Lung (tissue), 12 donors: Measurements from ENCODE around the gene MUC6. TPM values are rescaled to one million over a fixed set of nuclear protein-coding genes. Genes with fewer than 3 reads are reported as not detected.

Source experiments
- ATAC-seq: fragments of 200-7000 bp; cut with Tn5 transposase; one replicate; pipeline ENCODE4 v1.9.1; 2020; ENCODE audit warnings: moderate number of reproducible peaks; ENCODE audit not compliant: insufficient read depth, low FRiP score
- DNase-seq, 3 donors: peaks; one replicate each; pipeline ENCODE4 v3.0.0-alpha.2; 2013 to 2017
- H3K27ac ChIP-seq, 2 donors: one replicate each; pipeline ENCODE4 v1.5.1; 2013; ENCODE audit warnings: mild to moderate bottlenecking in 2 of 2, moderate library complexity in 2 of 2, control low read depth in 1 of 2, inconsistent platforms in 1 of 2, low read depth in 1 of 2, low read length in 1 of 2
- H3K27me3 ChIP-seq, 3 donors: one replicate each; pipeline ENCODE4 v1.5.1; 2013; ENCODE audit warnings: low read length in 2 of 3; ENCODE audit not compliant: control insufficient read depth in 3 of 3, insufficient read depth in 3 of 3
- H3K36me3 ChIP-seq, 4 donors: one replicate each; pipeline ENCODE4 v1.5.1; 2013; ENCODE audit warnings: low read length in 4 of 4, mild to moderate bottlenecking in 1 of 4, moderate library complexity in 1 of 4; ENCODE audit not compliant: control insufficient read depth in 4 of 4, insufficient read depth in 4 of 4
- H3K4me1 ChIP-seq, 5 donors: one replicate each; pipeline ENCODE4 v1.5.1; 2013; ENCODE audit warnings: low read length in 5 of 5, mild to moderate bottlenecking in 2 of 5, moderate library complexity in 1 of 5; ENCODE audit not compliant: control insufficient read depth in 5 of 5, insufficient read depth in 5 of 5
- H3K4me3 ChIP-seq: one replicate; pipeline ENCODE4 v1.5.1; 2013; ENCODE audit warnings: mild to moderate bottlenecking, control low read depth, moderate library complexity
- H3K9ac ChIP-seq, 2 donors: one replicate each; pipeline ENCODE4 v1.5.1; 2013; ENCODE audit warnings: low read length in 2 of 2, control low read depth in 1 of 2; ENCODE audit not compliant: insufficient read depth in 1 of 2
- H3K9me3 ChIP-seq, 4 donors: one replicate each; pipeline ENCODE4 v1.5.1; 2013; ENCODE audit warnings: low read length in 3 of 4, mild to moderate bottlenecking in 1 of 4, moderate library complexity in 1 of 4; ENCODE audit not compliant: control insufficient read depth in 4 of 4, insufficient read depth in 3 of 4
- WGBS, 2 donors: extraction: QIAGEN DNeasy Blood & Tissue Kit; methylation state at CpG; one replicate each; pipeline ENCODE4 v1.1.7; 2013; 5-methylcytosine and 5-hydroxymethylcytosine counted together
- polyA plus RNA-seq, 2 donors: library from polyadenylated mRNA; stranded (reverse); fragments of 200-250 nt; gene quantifications; one replicate each; pipeline ENCODE4 v1.2.1, GENCODE V29; 2013
- total RNA-seq, 2 donors: library from RNA; depleted of rRNA in 1 of 2; stranded (reverse); fragments of >200 nt in 1 of 2; gene quantifications; one replicate each; pipeline ENCODE4 v1.2.1, GENCODE V29; 2014 to 2021
- TF ChIP-seq, protein P1 (sequence below): IDR thresholded peaks from 2 replicates; pipeline ENCODE4 v1.5.1; 2012; ENCODE audit warnings: mild to moderate bottlenecking; ENCODE audit errors: control extremely low read depth, extremely low read depth
- donor health status: control.
- donor health status: control.
- donor health status: Bipolar disorder and iron deficiency.
- donor health status: healthy.
- donor health status: DM: yes; HTN: yes; CAD: no.

The MUC6 gene
- total and polyA plus RNA-seq, 4 donors = 0.01 to 0.92 (median 0.06) TPM; not detected in 1

- Histone ChIP-seq H3K4me1 (no peaks in the 10 kb centered on the region), H3K9me3 (no peaks in the 10 kb centered on the region), H3K4me3 (no peak overlapping the region), H3K27me3 (no peaks in the 10 kb centered on the region), H3K36me3 (peaks cover 0 to 10% (median 0%) of the 10 kb centered on the region in 4 donors), H3K9ac (no peak overlapping the region), H3K27ac (no peak overlapping the region)
- TF ChIP-seq, protein P1, sequence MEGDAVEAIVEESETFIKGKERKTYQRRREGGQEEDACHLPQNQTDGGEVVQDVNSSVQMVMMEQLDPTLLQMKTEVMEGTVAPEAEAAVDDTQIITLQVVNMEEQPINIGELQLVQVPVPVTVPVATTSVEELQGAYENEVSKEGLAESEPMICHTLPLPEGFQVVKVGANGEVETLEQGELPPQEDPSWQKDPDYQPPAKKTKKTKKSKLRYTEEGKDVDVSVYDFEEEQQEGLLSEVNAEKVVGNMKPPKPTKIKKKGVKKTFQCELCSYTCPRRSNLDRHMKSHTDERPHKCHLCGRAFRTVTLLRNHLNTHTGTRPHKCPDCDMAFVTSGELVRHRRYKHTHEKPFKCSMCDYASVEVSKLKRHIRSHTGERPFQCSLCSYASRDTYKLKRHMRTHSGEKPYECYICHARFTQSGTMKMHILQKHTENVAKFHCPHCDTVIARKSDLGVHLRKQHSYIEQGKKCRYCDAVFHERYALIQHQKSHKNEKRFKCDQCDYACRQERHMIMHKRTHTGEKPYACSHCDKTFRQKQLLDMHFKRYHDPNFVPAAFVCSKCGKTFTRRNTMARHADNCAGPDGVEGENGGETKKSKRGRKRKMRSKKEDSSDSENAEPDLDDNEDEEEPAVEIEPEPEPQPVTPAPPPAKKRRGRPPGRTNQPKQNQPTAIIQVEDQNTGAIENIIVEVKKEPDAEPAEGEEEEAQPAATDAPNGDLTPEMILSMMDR = no peak
- DNase-seq = no peak
- ATAC-seq = no peak
- WGBS, 2 donors = 90 to 92% methylated on average over 47 to 48 of the region's 48 CpGs
Observed at GRCh38 chr11:1024597-1025409, 11.7 kb downstream of the MUC6 start.

DNA sequence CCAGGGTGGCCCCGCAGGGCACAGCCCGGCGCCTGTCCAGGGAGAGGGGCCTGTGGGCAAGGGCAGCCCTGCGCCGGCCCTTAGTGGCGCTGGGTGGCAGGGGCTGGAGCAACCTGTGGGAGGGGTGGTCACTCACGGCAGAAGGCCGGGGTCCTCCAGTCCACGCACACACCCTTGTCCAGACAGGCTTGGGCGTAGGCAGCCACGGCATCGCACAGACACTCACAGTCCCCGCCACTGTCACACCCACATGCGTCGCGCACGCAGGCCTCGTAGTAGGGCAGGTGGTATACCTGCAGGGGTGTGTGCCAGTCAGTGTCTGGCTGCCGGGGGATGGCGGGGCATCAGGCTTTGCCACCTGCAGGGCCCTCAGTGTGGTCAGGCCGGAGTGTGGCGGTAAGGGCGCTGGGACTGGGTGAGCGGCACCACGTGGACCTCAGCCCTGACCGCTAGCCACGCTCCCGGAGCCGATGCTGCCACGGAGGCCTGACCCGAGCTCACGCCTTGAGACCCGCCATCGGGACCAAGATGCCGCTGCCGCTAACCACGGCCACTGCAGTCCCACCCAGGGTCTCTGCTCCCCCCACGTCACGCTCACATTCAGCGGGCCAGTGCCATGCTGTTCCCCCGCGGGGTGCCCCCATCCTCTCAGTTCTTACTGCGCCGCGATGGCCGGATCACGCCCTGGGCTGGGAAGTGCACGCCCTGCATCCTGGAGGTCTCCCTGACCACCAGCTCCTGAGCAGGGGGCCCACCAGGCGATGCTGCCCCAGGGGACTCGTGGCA is 12.5 kb downstream of the MUC6 start:
- peaks cover 0 to 10% (median 0%) of the 10 kb centered on the region in 4 donors for H3K36me3 ChIP-seq
- WGBS, 2 donors = 95% methylated on average over 49 to 50 of the region's 50 CpGs
- H3K27ac ChIP-seq = no peak overlapping the region
- no peaks in the 10 kb centered on the region for H3K4me1 ChIP-seq
- no peaks in the 10 kb centered on the region for H3K9me3 ChIP-seq
- no peak for DNase-seq
- H3K4me3 ChIP-seq = no peak overlapping the region
- no peak for ATAC-seq
- H3K27me3 ChIP-seq = no peaks in the 10 kb centered on the region
- TF ChIP-seq, protein P1 = no peak
- no peak overlapping the region for H3K9ac ChIP-seq

- no peak overlapping the region for H3K4me3 ChIP-seq
- H3K9ac ChIP-seq = no peak overlapping the region
- H3K36me3 ChIP-seq = peaks cover 0 to 10% (median 0%) of the 10 kb centered on the region in 4 donors
- TF ChIP-seq, protein P1 = no peak
- DNase-seq (no peak), ATAC-seq (no peak)
- H3K27me3 ChIP-seq = no peaks in the 10 kb centered on the region
- no peaks in the 10 kb centered on the region for H3K9me3 ChIP-seq
- no peak overlapping the region for H3K27ac ChIP-seq
- no peaks in the 10 kb centered on the region for H3K4me1 ChIP-seq
- WGBS, 2 donors = 93 to 96% methylated on average over 27 to 28 of the region's 28 CpGs
Observed at GRCh38 chr11:1022908-1023810, 13.4 kb downstream of the MUC6 start.
